GM18861 (cell line): ENCODE results near the gene RPL37.
"Not testable (repeated sequence)": the region's sequence is repeated elsewhere in the genome, so short reads cannot be mapped to it uniquely, and the experiment has no call there.

Experiments
- ATAC-seq: cut with Tn5 transposase; IDR thresholded peaks from one replicate; pipeline ENCODE4 v1.9.1; 2021; ENCODE audit not compliant: unreplicated experiment

Gene RPL37

GRCh38 chr5:40834849-40835787 lies at the start of gene RPL37:
TSS of gene RPL37 (minus strand) at chr5:40835222. CDS start at chr5:40835185, 37 bp downstream.
- ATAC-seq: peak; percentile 97

GRCh38 chr5:40883051-40883450 lies 48.0 kb upstream of the RPL37 start:
- not testable (repeated sequence) for ATAC-seq

- no peak for ATAC-seq
Measured at GRCh38 chr5:40882291-40882690, 47.3 kb upstream of the RPL37 start.

- no peak for ATAC-seq
Measured at GRCh38 chr5:40879163-40879942, 44.3 kb upstream of the RPL37 start.

GRCh38 chr5:40877371-40877988 lies 42.5 kb upstream of the RPL37 start:
- no peak for ATAC-seq

GRCh38 chr5:40875958-40876357 lies 40.9 kb upstream of the RPL37 start:
- ATAC-seq: no peak

GRCh38 chr5:40873286-40873880 lies 38.4 kb upstream of the RPL37 start:
- no peak for ATAC-seq

GRCh38 chr5:40872253-40872652 lies 37.2 kb upstream of the RPL37 start:
- not testable (repeated sequence) for ATAC-seq

- no peak for ATAC-seq
Measured at GRCh38 chr5:40871177-40871576, 36.2 kb upstream of the RPL37 start.

GRCh38 chr5:40869384-40869783 lies 34.4 kb upstream of the RPL37 start:
- ATAC-seq: no peak

- ATAC-seq: no peak
Measured at GRCh38 chr5:40866844-40867243, 31.8 kb upstream of the RPL37 start.

- not testable (repeated sequence) for ATAC-seq
Measured at GRCh38 chr5:40865004-40865403, 30.0 kb upstream of the RPL37 start.

- no peak for ATAC-seq
Measured at GRCh38 chr5:40860711-40861110, 25.7 kb upstream of the RPL37 start.

- ATAC-seq: no peak
Measured at GRCh38 chr5:40853632-40854192, 18.7 kb upstream of the RPL37 start.

GRCh38 chr5:40847525-40847924 lies 12.5 kb upstream of the RPL37 start:
- ATAC-seq: no peak

GRCh38 chr5:40846371-40846770 lies 11.3 kb upstream of the RPL37 start:
- no peak for ATAC-seq

GRCh38 chr5:40844565-40844964 lies 9.5 kb upstream of the RPL37 start:
- no peak for ATAC-seq

- ATAC-seq: no peak
Measured at GRCh38 chr5:40842351-40842750, 7.3 kb upstream of the RPL37 start.

GRCh38 chr5:40841068-40841805 lies 6.2 kb upstream of the RPL37 start, which contains the start of gene CARD6:
TSS of gene CARD6 (plus strand) at chr5:40841367. CDS start at chr5:40841383, 16 bp downstream.
- ATAC-seq: no peak

- ATAC-seq: no peak
Measured at GRCh38 chr5:40838086-40838485, 3.1 kb upstream of the RPL37 start.
